Ovary (tissue), 3 donors: ENCODE measurements around the gene NUP188.

Experiments used
- EP300 ChIP-seq: sonication (generic); formaldehyde crosslinking; IDR thresholded peaks from one replicate; pipeline ENCODE4 v1.6.1; 2017; ENCODE audit warnings: antibody characterized with exemption
- POLR2A ChIP-seq: fragments of 450-650 bp; IDR thresholded peaks from one replicate; pipeline ENCODE4 v1.6.1; 2017; ENCODE audit warnings: antibody characterized with exemption, mild to moderate bottlenecking, moderate library complexity
- TF ChIP-seq, protein P1 (sequence below), 3 donors: fragments of 450-650 bp in 2 of 3; fragments of 200-600 bp in 1 of 3; IDR thresholded peaks; one replicate each; pipeline versions ENCODE4 v1.5.1 to v1.8.0; 2016 to 2022; ENCODE audit warnings: antibody characterized with exemption in 3 of 3, mild to moderate bottlenecking in 1 of 3
- donor health status: DM: no; HTN: no; CAD: no.

DNA sequence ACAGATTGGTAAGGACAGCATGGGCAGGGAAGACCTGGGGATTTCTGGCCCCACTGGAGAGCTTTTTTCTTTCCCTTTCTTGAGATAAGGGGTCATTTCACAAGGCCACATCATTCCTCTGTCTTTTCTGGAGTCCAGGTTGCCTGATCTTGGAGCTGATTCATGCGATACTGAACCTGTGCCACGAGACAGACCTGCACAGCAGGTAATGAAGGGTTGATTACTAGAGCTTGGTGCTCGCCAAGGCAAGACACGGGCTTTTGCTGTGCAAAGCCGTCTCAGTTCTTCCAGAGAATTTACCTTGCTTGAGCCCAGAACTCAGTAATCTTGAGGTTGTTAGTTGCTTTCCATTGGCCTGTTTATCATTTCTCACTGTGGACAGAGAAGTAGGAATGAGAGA is 39.2 kb downstream of the NUP188 start:
- TF ChIP-seq, protein P1, sequence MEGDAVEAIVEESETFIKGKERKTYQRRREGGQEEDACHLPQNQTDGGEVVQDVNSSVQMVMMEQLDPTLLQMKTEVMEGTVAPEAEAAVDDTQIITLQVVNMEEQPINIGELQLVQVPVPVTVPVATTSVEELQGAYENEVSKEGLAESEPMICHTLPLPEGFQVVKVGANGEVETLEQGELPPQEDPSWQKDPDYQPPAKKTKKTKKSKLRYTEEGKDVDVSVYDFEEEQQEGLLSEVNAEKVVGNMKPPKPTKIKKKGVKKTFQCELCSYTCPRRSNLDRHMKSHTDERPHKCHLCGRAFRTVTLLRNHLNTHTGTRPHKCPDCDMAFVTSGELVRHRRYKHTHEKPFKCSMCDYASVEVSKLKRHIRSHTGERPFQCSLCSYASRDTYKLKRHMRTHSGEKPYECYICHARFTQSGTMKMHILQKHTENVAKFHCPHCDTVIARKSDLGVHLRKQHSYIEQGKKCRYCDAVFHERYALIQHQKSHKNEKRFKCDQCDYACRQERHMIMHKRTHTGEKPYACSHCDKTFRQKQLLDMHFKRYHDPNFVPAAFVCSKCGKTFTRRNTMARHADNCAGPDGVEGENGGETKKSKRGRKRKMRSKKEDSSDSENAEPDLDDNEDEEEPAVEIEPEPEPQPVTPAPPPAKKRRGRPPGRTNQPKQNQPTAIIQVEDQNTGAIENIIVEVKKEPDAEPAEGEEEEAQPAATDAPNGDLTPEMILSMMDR (IDR thresholded peaks at IDR 0.05), result no peak
- no peak for TF ChIP-seq EP300
- TF ChIP-seq POLR2A, result no peak
